HG03457 (cell line): ENCODE data around the gene SIL1.
"Not testable (repeated sequence)": the region's sequence is repeated elsewhere in the genome, so short reads cannot be mapped to it uniquely, and the experiment has no call there.

Experiments
- ATAC-seq: cut with Tn5 transposase; IDR thresholded peaks from one replicate; pipeline ENCODE4 v1.9.1; 2021; ENCODE audit warnings: moderate number of reproducible peaks; ENCODE audit not compliant: unreplicated experiment

The SIL1 gene

GRCh38 chr5:139113892-139114291 is 84.3 kb downstream of the SIL1 start:
- no peak for ATAC-seq

- ATAC-seq, result not testable (repeated sequence)
These were observed 85.8 kb downstream of the SIL1 start for GRCh38 chr5:139112362-139112761.

- ATAC-seq, result no peak
These were observed 87.5 kb downstream of the SIL1 start for GRCh38 chr5:139110526-139111168.

- no peak for ATAC-seq
These were observed 89.9 kb downstream of the SIL1 start for GRCh38 chr5:139108063-139108824.

GRCh38 chr5:139105621-139106071 is 92.5 kb downstream of the SIL1 start:
- ATAC-seq, result no peak

GRCh38 chr5:139104577-139105276 is 93.4 kb downstream of the SIL1 start:
- ATAC-seq, result no peak

GRCh38 chr5:139103762-139104161 is 94.4 kb downstream of the SIL1 start:
- no peak for ATAC-seq

- no peak for ATAC-seq
These were observed 97.3 kb downstream of the SIL1 start for GRCh38 chr5:139100825-139101224.

- peak; percentile 75 for ATAC-seq
These were observed 103.7 kb downstream of the SIL1 start for GRCh38 chr5:139094154-139095131.

- no peak for ATAC-seq
These were observed 105.3 kb downstream of the SIL1 start for GRCh38 chr5:139092741-139093343.

- no peak for ATAC-seq
These were observed 106.6 kb downstream of the SIL1 start for GRCh38 chr5:139091439-139092156.

- ATAC-seq, result no peak
These were observed 107.6 kb downstream of the SIL1 start for GRCh38 chr5:139090581-139090980.

GRCh38 chr5:139088024-139088423 is 110.1 kb downstream of the SIL1 start:
- no peak for ATAC-seq

- no peak for ATAC-seq
These were observed 115.2 kb downstream of the SIL1 start for GRCh38 chr5:139082813-139083498.

GRCh38 chr5:139079991-139080610 is 118.1 kb downstream of the SIL1 start:
- no peak for ATAC-seq

- ATAC-seq, result no peak
These were observed 118.8 kb downstream of the SIL1 start for GRCh38 chr5:139079225-139079990.

GRCh38 chr5:139078345-139078744 is 119.8 kb downstream of the SIL1 start:
- ATAC-seq, result no peak

GRCh38 chr5:139077899-139078298 is 120.3 kb downstream of the SIL1 start:
- no peak for ATAC-seq
